ENCODE results near the gene AEN.

Gene AEN

GRCh38 chr15:88664151-88664778 lies 43.1 kb downstream of the AEN start:
- no peak overlapping the region for H2AFZ ChIP-seq
- H3K9ac ChIP-seq = no peak overlapping the region
- no peaks in the 10 kb centered on the region for H3K4me1 ChIP-seq
- no peaks in the 10 kb centered on the region for H3K9me3 ChIP-seq (ENCODE audit: control insufficient read depth, low read length)
- H3K4me3 ChIP-seq (ENCODE audit: low read depth, low read length) = no peak overlapping the region
- no peaks in the 10 kb centered on the region for H3K79me2 ChIP-seq
- no peak overlapping the region for H3K4me2 ChIP-seq (ENCODE audit: low read length)
- H3K27ac ChIP-seq = no peak overlapping the region
- no peaks in the 10 kb centered on the region for H3K27me3 ChIP-seq (ENCODE audit: control insufficient read depth, insufficient read depth, low read length)
- peak; percentile 11 for TF ChIP-seq CTCF (IDR thresholded peaks at IDR 0.05)
- no peaks in the 10 kb centered on the region for H3K36me3 ChIP-seq (ENCODE audit: control insufficient read depth, insufficient read depth, low read length)

- Histone ChIP-seq H3K79me2 (no peaks in the 10 kb centered on the region), H3K4me2 (ENCODE audit: low read length) (no peak overlapping the region), H3K27me3 (ENCODE audit: control insufficient read depth, insufficient read depth, low read length) (no peaks in the 10 kb centered on the region), H3K9me3 (ENCODE audit: control insufficient read depth, low read length) (no peaks in the 10 kb centered on the region), H3K9ac (no peak overlapping the region), H3K27ac (no peak overlapping the region), H2AFZ (no peak overlapping the region), H3K4me1 (no peaks in the 10 kb centered on the region), H3K4me3 (ENCODE audit: low read depth, low read length) (no peak overlapping the region), H3K36me3 (ENCODE audit: control insufficient read depth, insufficient read depth, low read length) (no peaks in the 10 kb centered on the region)
- TF ChIP-seq CTCF (IDR thresholded peaks at IDR 0.05) = no peak
Observed at GRCh38 chr15:88674661-88675060, 53.5 kb downstream of the AEN start.

GRCh38 chr15:88678755-88679154 lies 57.6 kb downstream of the AEN start:
- Histone ChIP-seq H3K9me3 (ENCODE audit: control insufficient read depth, low read length) (no peaks in the 10 kb centered on the region), H3K4me2 (ENCODE audit: low read length) (no peak overlapping the region), H3K79me2 (no peaks in the 10 kb centered on the region), H3K36me3 (ENCODE audit: control insufficient read depth, insufficient read depth, low read length) (no peaks in the 10 kb centered on the region), H2AFZ (no peak overlapping the region), H3K4me3 (ENCODE audit: low read depth, low read length) (no peak overlapping the region), H3K9ac (no peak overlapping the region), H3K4me1 (no peaks in the 10 kb centered on the region), H3K27ac (no peak overlapping the region), H3K27me3 (ENCODE audit: control insufficient read depth, insufficient read depth, low read length) (no peaks in the 10 kb centered on the region)
- no peak for TF ChIP-seq CTCF (IDR thresholded peaks at IDR 0.05)

- Histone ChIP-seq H3K4me1 (no peaks in the 10 kb centered on the region), H3K9me3 (ENCODE audit: control insufficient read depth, low read length) (no peaks in the 10 kb centered on the region), H2AFZ (no peak overlapping the region), H3K27ac (no peak overlapping the region), H3K36me3 (ENCODE audit: control insufficient read depth, insufficient read depth, low read length) (no peaks in the 10 kb centered on the region), H3K4me2 (ENCODE audit: low read length) (no peak overlapping the region), H3K79me2 (no peaks in the 10 kb centered on the region), H3K27me3 (ENCODE audit: control insufficient read depth, insufficient read depth, low read length) (no peaks in the 10 kb centered on the region), H3K4me3 (ENCODE audit: low read depth, low read length) (no peak overlapping the region), H3K9ac (no peak overlapping the region)
- TF ChIP-seq CTCF (IDR thresholded peaks at IDR 0.05) = no peak
Observed at GRCh38 chr15:88680241-88681001, 59.3 kb downstream of the AEN start.

All from parathyroid adenoma (tissue), 2 donors.